Measurements from ENCODE around the gene FMO1.
A peak's percentile ranks its signal among the peaks of the same experiment; 100 is the strongest.

Gene FMO1

GRCh38 chr1:171279234-171279633 is 30.9 kb downstream of the FMO1 start:
- TF ChIP-seq RARB (CRISPR knock-in tag; IDR thresholded peaks at IDR 0.05) = no peak
- TF ChIP-seq TCF4 (CRISPR knock-in tag; IDR thresholded peaks at IDR 0.05; ENCODE audit: borderline replicate concordance) = no peak
- TF ChIP-seq TOX (CRISPR knock-in tag; IDR thresholded peaks at IDR 0.05; ENCODE audit: borderline replicate concordance) = no peak
- no peak for TF ChIP-seq ARNTL (CRISPR knock-in tag; IDR thresholded peaks at IDR 0.05; ENCODE audit: borderline replicate concordance, low read depth)
- no peak for TF ChIP-seq ZNF70 (CRISPR knock-in tag; IDR thresholded peaks at IDR 0.05)
- TF ChIP-seq ZFP3 (CRISPR knock-in tag; IDR thresholded peaks at IDR 0.05) = no peak
- no peak for ATAC-seq

GRCh38 chr1:171279678-171280077 is 31.4 kb downstream of the FMO1 start:
- no peak for ATAC-seq

GRCh38 chr1:171280599-171280998 is 32.3 kb downstream of the FMO1 start:
- ATAC-seq = no peak
- TF ChIP-seq ZFP30 (CRISPR knock-in tag; IDR thresholded peaks at IDR 0.05) (no peak), RARB (CRISPR knock-in tag; IDR thresholded peaks at IDR 0.05) (no peak), ZNF70 (CRISPR knock-in tag; IDR thresholded peaks at IDR 0.05) (no peak)
- TF ChIP-seq, protein P1, sequence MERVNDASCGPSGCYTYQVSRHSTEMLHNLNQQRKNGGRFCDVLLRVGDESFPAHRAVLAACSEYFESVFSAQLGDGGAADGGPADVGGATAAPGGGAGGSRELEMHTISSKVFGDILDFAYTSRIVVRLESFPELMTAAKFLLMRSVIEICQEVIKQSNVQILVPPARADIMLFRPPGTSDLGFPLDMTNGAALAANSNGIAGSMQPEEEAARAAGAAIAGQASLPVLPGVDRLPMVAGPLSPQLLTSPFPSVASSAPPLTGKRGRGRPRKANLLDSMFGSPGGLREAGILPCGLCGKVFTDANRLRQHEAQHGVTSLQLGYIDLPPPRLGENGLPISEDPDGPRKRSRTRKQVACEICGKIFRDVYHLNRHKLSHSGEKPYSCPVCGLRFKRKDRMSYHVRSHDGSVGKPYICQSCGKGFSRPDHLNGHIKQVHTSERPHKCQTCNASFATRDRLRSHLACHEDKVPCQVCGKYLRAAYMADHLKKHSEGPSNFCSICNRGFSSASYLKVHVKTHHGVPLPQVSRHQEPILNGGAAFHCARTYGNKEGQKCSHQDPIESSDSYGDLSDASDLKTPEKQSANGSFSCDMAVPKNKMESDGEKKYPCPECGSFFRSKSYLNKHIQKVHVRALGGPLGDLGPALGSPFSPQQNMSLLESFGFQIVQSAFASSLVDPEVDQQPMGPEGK (CRISPR knock-in tag; IDR thresholded peaks at IDR 0.05; ENCODE audit: borderline replicate concordance) = no peak

More at GRCh38 chr1:171279678-171280077, 31.4 kb downstream of the FMO1 start:
- TF ChIP-seq POU6F1 (CRISPR knock-in tag; IDR thresholded peaks at IDR 0.05; ENCODE audit: borderline replicate concordance, low read depth) (no peak), SNAI2 (CRISPR knock-in tag; IDR thresholded peaks at IDR 0.05) (no peak), ZNF565 (CRISPR knock-in tag; conservative IDR thresholded peaks at IDR 0.05; ENCODE audit: low read depth) (no peak), PPARA (CRISPR knock-in tag; IDR thresholded peaks at IDR 0.05; ENCODE audit: borderline replicate concordance) (no peak), ZFP30 (CRISPR knock-in tag; IDR thresholded peaks at IDR 0.05) (no peak), BACH2 (CRISPR knock-in tag; IDR thresholded peaks at IDR 0.05; ENCODE audit: borderline replicate concordance) (no peak), GLIS3 (CRISPR knock-in tag; IDR thresholded peaks at IDR 0.05) (no peak), TOX (CRISPR knock-in tag; IDR thresholded peaks at IDR 0.05; ENCODE audit: borderline replicate concordance) (no peak), RARB (CRISPR knock-in tag; IDR thresholded peaks at IDR 0.05) (no peak), ZC3H10 (CRISPR knock-in tag; IDR thresholded peaks at IDR 0.05) (no peak), CSDC2 (CRISPR knock-in tag; IDR thresholded peaks at IDR 0.05) (no peak), ARNTL (CRISPR knock-in tag; IDR thresholded peaks at IDR 0.05; ENCODE audit: borderline replicate concordance, low read depth) (no peak)
- TF ChIP-seq, protein P1 (CRISPR knock-in tag; IDR thresholded peaks at IDR 0.05; ENCODE audit: borderline replicate concordance) = no peak

DNA sequence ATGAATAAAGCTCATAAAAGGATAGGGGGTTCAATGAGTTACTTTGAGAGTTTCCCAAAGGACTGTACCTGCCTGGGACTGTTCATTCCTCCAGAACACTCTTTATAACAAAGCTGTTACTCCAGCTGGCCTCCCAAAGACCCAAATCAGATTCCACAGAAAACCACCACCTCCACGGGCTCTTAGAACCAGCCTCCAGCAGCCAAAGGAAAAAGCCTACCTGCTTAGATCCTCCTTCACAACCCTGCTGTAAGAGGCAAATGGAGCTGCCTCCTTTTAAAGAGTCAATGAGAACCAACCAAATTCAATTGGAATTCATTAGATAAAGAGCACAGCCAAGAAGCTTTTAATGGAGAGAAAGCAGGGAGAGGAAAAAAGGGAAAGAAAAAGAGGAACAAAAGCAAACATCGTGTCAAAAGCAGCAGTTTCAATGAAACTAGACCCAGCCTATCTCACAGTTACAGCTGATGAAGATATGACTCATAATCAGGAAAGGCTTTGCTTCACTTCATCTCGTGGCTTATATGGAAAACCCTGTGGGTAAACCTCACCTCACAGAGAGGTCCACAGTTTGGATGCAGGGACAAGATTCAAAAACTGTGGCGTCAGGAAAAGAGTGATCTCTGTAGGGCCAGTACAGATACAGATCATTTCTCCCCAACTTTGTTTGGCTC is 37.9 kb downstream of the FMO1 start:
- no peak for TF ChIP-seq ZC3H10 (CRISPR knock-in tag; IDR thresholded peaks at IDR 0.05)
- TF ChIP-seq TSHZ2 (CRISPR knock-in tag; IDR thresholded peaks at IDR 0.05) = no peak
- TF ChIP-seq, protein P1 (CRISPR knock-in tag; IDR thresholded peaks at IDR 0.05; ENCODE audit: borderline replicate concordance) = no peak
- no peak for TF ChIP-seq TOX (CRISPR knock-in tag; IDR thresholded peaks at IDR 0.05; ENCODE audit: borderline replicate concordance)
- TF ChIP-seq, protein P2, sequence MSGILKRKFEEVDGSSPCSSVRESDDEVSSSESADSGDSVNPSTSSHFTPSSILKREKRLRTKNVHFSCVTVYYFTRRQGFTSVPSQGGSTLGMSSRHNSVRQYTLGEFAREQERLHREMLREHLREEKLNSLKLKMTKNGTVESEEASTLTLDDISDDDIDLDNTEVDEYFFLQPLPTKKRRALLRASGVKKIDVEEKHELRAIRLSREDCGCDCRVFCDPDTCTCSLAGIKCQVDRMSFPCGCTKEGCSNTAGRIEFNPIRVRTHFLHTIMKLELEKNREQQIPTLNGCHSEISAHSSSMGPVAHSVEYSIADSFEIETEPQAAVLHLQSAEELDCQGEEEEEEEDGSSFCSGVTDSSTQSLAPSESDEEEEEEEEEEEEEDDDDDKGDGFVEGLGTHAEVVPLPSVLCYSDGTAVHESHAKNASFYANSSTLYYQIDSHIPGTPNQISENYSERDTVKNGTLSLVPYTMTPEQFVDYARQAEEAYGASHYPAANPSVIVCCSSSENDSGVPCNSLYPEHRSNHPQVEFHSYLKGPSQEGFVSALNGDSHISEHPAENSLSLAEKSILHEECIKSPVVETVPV (CRISPR knock-in tag; IDR thresholded peaks at IDR 0.05) = no peak
- TF ChIP-seq ZFP30 (CRISPR knock-in tag; IDR thresholded peaks at IDR 0.05) = no peak
- TF ChIP-seq PPARA (CRISPR knock-in tag; IDR thresholded peaks at IDR 0.05; ENCODE audit: borderline replicate concordance) = no peak
- no peak for TF ChIP-seq ZFP3 (CRISPR knock-in tag; IDR thresholded peaks at IDR 0.05)
- no peak for TF ChIP-seq CSDC2 (CRISPR knock-in tag; IDR thresholded peaks at IDR 0.05)
- no peak for TF ChIP-seq ARNTL (CRISPR knock-in tag; IDR thresholded peaks at IDR 0.05; ENCODE audit: borderline replicate concordance, low read depth)
- TF ChIP-seq GLIS3 (CRISPR knock-in tag; IDR thresholded peaks at IDR 0.05) = no peak
- no peak for TF ChIP-seq ZNF70 (CRISPR knock-in tag; IDR thresholded peaks at IDR 0.05)
- no peak for TF ChIP-seq TCF4 (CRISPR knock-in tag; IDR thresholded peaks at IDR 0.05; ENCODE audit: borderline replicate concordance)
- ATAC-seq = peak; percentile 54; the same call in 2 of the 3 replicates
